ENCODE measurements around the gene DMPK.

DMPK gene

DNA sequence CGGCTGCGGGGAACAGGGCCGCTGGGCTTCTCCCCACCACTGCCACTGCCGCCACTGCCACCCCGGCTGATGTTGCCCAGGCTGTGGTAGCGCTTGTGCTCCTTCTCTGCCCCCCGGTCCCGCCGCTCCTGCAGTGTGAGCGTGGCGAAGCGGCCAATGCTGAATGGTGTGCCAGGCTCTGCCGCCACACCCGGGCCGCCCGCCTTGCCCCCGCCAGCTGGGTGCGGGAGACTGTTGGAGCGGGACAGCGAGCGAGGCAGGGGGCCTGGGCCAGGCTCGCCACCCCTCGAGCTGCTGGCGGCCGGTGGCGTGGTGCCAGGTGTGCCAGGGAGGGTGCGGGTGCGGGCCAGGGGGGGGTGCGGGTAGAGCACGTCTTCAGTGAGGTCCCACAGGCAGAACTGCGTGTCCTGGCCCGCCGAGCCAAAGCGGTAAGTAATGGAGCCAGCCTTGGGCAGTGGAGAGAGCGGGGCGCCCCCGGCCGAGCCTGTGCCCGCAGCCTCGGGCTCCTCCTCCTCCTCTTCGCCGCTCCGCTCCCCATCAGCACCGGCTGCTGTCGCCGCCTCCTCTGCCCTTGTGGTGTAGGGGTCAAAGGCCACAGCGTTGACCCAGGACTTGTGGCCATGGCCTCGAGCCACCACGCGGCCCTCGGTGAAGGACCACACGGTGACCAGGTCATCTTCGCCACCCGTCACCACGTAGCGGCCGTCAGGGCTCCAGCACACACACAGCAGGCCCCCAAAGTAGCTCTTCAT, 3.7 kb upstream of the DMPK start:
- no peak for DNase-seq (ENCODE audit: low read depth, low spot score)

DNA sequence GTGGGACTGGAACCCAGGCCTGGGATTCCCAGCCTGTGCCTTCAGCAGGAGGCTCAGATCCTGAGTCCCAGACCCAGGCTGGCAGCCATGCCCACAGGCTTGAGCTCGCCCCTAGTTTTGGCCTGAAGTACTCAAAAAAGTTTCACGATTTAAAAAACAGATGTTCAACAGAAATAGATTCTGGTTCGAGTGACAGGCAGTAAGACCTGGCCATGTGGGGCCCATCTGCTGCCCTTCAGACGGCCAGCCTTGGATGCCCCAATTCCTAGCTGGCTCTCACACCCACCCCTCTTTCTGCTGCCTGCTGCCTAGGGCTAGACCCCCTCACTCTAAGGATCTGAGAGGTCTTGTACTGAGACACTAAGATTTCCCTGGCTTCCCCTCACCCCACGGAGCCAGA, 2.8 kb upstream of the DMPK start:
- no peak for DNase-seq (ENCODE audit: low read depth, low spot score)

DNA sequence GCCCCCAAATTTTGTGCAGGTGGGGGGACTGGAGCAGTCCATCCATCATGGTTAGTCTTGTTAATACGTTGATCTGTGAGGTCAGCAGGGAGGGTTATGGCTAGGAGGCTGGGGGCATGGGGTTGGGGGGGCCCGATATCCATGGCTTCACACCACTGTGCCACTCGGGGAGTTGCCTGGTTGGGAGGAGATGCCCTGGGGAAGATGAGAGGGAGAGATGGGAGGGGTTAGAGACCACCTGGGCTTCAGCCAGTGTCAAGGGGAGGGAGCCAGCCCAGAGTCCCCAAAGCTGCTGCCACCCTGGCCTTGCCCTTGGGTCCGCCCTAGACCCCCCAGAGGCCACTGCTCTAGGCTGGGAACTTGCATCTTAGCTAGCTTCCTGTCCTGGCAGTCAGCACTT, 1.8 kb upstream of the DMPK start:
- DNase-seq (ENCODE audit: low read depth, low spot score), result no peak

DNA sequence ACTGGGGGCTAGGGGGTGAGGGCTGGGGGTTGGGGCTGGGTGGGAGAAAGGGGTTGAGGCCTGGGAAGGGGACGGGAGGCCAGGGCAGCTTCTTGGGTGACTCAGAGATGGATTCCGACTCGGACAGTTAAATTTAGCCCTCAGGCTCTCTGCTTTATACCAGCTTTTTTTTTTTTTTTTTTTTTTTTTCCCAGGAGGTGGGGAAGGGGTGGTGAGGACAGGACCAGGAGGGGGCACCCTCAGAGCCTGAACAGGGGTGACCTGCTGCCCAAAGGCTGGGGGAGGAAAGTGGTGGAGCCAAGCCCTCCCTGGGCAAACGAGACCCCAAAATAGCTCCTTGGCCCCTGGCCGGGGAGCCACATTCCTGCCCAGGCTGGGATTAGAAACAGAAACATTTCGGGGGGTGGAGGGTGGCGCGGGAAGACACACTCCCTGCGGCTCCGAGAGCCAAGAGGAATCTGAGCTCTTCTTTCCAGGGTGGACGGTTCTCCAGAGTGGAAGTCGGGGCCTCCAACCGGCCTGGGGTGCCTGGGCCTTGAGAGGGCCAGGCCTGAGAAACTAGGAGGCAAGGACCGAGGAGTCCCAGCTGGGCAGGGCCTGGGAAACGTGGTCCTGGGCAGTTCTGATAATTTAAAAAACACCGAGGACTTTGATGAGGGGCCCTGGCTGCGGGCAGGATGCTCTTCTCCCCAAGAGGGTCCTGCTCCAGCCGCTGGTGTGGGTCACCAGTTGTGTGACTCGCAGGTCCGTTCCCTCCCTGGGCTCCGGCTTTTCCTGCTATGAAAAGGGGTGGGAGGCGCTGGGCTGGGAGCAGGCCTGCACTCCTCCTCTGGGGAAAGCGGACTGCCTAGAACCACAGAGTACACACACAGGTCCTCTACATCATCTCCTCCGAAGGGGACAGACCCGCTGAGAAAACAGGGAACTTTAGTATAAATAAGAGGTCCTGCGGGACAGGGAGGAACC, 813 bp upstream of the DMPK start:
- DNase-seq (ENCODE audit: low read depth, low spot score), result peak; percentile 66

DNA sequence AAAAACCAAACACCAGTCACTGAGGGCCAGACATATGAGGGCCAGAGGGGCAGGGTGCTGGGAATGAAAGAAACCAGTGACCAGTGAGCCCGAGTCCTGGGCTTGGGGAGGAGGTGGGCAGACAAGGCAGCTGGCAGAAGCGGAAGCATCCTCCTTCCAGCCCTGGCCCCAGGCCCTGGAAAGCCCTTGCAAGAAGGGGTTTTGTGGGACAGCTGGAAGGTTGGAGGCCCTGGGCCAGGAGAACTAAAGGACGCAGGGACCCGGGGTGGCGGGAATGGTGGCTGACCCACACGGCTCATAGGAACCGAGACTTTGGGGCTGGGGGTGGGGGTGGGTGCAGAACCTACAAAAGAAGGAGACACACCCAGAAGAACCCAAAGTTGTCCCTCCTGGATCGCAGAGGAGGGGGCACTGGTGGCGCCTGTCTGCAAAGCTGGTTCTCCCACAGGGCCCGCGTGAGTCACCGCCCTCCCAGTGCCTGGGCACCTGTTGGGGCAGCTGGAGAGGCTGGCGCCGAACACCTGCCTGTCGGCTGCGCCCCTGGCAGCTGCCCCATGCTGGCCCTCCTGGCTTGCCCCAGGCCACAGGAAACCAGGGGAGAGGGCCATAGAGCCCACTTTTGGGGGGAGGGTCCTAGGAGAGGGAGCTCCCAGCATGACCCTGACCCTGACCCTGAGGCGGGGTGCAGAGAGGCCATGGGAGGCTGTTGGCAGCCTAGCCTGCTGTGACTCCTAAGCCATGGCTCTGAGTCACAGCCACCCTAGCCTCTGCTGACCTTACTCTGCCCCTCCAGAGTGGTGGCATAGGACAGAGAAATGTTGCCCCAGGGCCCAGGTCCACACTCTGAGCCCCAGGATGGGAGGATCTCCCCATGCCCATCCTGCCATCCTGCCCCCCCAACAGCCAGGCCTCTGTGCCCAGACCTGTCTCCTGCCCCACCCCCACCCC, 802 bp downstream of the DMPK start:
- DNase-seq (ENCODE audit: low read depth, low spot score), result no peak

DNA sequence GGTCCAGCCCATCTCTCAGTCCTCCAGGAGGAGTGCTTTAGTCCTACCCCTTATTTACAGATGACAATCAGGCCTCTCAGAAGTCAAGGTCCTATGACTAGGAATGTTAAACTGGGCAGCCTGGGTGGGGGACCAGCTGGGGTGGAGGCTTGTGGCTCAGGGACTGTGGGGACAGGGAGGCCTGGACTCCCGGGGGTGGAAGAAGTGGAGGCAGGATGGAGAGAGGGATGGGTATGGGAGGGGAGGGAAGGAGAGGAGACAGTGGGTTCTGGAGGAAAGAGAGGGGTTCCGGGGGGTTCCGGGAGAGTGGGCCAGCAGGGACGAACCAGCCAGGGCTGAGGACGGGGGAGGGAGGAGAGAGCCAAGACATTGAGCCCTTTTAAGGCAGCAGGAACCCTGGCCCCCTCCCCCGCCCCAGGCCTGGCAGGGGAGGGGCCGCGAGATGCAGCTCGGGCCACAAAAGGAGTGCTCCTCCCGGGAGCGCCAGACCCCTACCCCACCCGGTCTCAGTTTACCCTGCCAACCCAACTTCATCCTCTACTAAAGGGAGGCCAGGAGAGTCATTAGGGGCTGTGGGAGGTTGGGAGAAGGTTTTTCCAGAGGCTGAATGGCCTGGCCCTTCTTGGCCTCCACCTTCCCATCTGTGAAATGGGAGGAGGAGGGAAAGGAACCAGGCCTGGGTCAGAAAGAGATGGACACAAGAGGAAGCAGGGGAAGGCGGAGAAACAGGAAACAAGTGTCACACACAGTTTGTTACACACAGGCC, 1.7 kb downstream of the DMPK start:
- DNase-seq (ENCODE audit: low read depth, low spot score), result no peak

DNA sequence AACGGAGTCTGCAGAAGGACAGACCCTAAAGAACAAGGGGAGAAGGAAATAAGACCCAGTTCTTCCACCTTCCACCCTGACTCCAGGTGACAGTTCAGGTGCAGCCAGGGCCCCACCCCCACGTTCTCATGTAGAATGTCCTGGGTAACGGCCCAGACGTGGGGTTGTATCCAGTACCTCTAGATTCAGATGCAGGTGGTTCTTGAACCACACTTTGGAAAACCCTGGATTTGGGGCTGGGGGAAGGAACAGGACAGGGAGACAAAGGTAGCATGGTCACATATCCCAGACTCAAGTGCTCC, 2.2 kb downstream of the DMPK start:
- no peak for DNase-seq (ENCODE audit: low read depth, low spot score)

DNA sequence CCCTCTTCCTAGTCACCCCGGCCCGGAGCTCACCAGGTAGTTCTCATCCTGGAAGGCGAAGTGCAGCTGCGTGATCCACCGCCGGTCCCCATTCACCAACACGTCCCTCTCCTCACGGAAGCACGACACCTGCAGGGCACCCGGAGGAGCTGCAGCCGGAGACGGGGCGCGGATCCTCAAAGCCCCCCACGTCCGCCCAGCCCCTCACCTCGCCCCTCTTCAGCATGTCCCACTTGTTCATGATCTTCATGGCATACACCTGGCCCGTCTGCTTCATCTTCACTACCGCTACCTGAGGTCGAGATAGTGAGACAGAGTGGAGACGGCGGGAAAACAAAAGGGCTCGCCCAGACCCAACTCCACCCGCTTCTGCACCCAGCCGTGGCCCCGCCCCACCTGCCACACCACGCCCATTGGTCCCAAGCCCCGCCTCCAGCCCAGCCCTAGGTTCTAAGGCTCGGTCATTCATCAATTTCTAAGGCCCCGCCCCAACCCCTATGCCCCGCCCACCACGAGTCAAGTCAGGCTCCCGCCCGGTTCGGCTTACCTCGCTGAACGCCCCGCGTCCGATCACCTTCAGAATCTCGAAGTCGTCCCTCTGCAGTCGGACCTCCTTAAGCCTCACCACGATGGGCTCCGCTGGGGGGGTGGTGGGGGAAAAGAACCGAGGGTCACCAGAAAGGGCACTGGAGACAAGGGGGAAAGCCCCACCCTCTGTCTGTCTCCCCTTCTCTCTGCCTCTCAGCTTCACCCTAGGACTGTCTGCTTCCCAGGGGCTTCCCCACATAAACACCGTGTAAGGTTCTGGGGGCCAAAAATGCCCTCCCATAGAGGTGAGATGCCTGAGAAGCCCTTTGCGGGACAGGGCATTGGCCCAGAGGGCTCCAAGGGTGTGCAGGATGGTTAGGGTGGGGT, 2.8 kb downstream of the DMPK start:
- DNase-seq (ENCODE audit: low read depth, low spot score), result peak; percentile 85

DNA sequence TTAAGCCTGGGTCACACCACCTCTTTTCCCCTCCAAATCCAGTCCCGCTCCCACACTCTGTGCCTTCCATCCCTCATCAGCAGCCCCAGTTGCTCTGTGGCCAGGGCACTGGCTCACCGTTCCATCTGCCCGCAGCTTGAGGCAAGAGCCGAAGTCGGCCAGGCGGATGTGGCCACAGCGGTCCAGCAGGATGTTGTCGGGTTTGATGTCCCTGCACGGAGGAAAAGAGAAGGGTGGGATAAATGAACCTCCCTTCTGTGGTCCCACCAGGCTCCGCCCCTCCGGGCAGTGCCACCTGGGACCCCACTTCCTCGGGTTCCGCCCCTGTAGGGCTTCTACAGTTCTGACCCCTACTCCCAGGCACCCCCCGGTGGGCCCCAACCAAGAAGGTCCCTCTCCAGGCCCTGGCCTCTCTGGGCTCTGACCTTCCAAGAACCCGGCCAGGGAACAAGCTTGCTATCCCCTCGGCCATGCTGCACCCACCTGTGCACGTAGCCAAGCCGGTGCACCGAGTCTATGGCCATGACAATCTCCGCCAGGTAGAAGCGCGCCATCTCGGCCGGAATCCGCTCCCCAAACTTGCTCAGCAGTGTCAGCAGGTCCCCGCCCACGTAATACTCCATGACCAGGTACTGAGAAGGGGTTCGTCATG, 4.2 kb downstream of the DMPK start:
- DNase-seq (ENCODE audit: low read depth, low spot score), result no peak

DNA sequence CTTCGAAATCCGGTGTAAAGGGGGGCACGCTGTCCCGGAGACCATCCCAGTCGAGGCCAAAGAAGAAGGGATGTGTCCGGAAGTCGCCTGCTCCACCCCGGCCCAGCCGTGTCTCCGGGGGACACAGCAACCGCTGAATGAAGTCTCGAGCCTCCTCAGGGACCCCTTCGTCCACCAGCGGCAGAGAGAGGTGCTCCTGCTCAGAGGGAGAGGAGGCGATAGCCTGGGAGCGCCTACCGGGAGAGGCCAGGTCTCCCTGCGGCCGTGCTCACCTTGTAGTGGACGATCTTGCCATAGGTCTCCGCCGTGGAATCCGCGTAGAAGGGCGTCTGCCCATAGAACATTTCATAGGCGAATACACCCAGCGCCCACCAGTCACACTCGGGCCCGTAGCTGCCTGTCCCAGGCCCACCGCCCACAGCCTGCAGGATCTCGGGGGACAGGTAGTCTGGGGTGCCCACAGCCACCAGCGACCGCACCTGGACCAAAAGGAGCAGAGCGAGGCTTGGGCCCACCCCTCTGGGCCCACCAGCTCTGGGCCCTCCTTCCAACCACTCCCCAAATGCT, 4.8 kb downstream of the DMPK start:
- no peak for DNase-seq (ENCODE audit: low read depth, low spot score)

DNA sequence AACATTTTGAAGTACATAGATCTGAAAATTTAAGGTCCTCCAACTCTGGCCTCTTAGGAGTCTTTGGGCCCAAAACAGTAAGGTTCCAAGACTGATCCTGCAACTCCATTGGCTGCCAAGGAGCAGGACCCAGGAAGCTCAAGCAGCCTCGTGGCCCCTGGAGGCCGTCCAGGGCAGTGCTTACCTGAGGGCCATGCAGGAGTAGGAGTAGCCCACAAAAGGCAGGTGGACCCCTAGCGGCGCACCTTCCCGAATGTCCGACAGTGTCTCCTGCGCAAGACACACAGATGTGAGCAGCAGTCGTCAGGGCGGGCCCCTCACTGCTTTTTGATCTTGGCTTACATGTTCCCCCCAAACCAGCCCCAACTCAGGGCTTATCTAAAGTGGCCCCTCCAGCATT, 7.5 kb downstream of the DMPK start:
- DNase-seq (ENCODE audit: low read depth, low spot score), result no peak

DNA sequence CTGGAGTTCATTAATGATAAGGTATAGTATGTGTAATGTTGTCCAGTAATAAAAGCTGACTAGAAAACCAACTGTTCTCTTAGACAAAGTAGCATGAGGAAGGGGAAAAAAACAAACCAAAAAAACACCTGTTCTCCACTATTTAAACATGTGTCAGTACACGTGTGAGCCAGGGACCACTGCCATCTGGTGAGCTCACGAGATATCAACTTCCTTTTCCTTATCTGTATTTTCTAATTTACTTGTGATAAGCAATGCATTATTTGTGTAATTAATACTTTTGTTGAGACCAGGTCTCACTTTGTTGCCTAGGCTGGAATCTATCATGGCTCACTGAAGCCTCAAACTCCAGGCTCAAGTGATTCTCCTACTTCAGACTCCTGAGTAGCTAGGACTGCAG, 8.9 kb downstream of the DMPK start:
- no peak for DNase-seq (ENCODE audit: low read depth, low spot score)

DNA sequence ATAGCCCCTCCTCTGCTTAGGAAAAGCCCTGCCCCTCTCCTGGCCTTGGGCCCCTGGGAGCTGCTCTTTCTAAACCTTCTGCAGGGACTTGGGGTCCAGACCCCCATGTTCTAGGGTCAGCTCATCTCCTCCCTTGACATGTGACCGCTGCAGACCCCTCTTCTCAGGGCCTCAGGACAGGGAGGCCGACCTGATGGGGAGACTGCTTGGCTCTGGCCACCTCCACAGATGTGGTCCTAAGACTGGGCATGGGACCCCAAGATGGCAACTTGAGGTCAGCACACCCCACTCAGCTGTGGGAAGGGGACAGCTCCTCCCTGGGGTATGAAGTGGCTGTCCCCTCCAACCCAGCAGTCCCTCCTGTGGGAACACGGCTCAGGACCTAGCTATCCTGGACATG, 9.4 kb downstream of the DMPK start:
- DNase-seq (ENCODE audit: low read depth, low spot score), result no peak

DNA sequence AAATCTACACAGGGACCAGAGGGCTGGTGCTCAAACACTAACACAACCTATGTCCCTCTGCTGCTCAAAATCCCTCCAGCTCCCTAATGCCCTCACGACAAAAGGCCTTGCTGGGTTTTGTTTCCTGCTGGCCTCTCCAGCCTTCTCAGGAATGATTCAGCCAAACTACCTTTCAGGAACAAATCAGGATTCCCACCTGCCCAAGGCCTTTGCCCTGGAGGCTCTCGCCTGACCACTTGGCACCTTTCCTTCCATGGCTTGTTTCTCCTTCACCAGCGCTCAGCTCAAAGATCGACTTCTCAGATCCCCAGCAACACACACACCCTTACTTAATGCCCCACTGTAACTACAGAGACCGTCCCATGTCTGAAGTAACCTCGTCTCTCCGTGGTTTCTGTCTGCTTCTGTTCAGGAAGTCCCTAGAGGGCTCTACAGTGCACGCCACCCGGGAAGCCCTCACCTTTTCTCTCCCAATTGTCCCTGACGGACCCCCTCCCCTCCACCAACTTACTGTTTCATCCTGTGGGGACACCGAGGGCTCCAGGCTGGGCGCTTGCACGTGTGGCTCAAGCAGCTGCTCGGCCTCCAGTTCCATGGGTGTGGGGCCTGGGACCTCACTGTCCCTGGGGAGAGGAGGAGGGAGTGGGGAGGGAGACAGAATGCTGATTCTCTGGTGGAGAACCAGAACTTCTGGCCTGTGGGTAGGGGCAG, 10.0 kb downstream of the DMPK start:
- DNase-seq (ENCODE audit: low read depth, low spot score), result no peak

DNA sequence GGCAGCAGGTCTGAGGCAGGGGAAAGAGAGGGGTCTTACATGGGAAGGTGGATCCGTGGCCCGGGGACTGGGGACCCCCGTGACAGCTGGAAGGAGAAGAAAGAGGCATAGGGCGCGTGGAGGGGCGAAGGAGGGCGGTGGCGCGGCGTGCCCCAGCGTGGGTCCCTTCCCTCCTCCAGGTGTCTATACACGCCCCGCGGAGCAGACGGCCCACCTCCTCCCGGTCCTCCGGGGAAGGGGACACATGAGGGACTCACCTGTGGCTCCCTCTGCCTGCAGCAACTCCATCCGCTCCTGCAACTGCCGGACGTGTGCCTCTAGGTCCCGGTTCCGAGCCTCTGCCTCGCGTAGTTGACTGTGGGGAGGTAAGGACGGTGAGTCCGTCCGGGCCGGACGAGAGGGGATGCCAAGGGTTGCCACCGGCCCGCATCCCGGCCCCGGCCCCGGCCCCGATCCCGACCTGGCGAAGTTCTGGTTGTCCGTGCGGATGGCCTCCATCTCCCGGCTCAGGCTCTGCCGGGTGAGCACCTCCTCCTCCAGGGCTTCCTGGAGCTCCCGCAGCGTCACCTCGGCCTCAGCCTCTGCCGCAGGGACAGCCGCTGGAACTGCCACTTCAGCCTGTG, 10.9 kb downstream of the DMPK start:
- no peak for DNase-seq (ENCODE audit: low read depth, low spot score)

DNA sequence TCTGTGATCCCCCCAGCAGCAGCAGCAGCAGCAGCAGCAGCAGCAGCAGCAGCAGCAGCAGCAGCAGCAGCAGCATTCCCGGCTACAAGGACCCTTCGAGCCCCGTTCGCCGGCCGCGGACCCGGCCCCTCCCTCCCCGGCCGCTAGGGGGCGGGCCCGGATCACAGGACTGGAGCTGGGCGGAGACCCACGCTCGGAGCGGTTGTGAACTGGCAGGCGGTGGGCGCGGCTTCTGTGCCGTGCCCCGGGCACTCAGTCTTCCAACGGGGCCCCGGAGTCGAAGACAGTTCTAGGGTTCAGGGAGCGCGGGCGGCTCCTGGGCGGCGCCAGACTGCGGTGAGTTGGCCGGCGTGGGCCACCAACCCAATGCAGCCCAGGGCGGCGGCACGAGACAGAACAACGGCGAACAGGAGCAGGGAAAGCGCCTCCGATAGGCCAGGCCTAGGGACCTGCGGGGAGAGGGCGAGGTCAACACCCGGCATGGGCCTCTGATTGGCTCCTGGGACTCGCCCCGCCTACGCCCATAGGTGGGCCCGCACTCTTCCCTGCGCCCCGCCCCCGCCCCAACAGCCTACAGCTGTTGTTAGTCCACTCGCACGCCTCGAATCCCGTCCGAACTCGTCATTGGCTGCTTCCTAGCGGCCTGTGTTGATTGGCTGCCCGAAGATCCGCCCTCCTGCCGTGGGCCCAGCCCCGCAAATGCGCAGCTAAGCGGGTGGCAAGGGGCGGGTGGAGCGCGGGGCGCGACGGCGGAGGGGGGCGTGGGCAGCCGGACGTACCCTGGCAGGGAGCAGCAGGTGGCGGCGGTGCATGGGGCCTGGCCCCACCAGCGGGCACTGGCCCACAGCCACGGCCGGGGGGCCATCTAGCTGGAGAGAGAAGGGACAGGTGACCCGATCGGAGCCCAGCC, 11.8 kb downstream of the DMPK start:
- peak; percentile 99 for DNase-seq (ENCODE audit: low read depth, low spot score)

DNA sequence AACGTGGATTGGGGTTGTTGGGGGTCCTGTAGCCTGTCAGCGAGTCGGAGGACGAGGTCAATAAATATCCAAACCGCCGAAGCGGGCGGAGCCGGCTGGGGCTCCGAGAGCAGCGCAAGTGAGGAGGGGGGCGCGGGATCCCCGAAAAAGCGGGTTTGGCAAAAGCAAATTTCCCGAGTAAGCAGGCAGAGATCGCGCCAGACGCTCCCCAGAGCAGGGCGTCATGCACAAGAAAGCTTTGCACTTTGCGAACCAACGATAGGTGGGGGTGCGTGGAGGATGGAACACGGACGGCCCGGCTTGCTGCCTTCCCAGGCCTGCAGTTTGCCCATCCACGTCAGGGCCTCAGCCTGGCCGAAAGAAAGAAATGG, 12.5 kb downstream of the DMPK start:
- DNase-seq (ENCODE audit: low read depth, low spot score), result no peak

Data from astrocyte of the hippocampus (primary cell).